ENCODE results near the gene PCSK7.

PCSK7 gene

DNA sequence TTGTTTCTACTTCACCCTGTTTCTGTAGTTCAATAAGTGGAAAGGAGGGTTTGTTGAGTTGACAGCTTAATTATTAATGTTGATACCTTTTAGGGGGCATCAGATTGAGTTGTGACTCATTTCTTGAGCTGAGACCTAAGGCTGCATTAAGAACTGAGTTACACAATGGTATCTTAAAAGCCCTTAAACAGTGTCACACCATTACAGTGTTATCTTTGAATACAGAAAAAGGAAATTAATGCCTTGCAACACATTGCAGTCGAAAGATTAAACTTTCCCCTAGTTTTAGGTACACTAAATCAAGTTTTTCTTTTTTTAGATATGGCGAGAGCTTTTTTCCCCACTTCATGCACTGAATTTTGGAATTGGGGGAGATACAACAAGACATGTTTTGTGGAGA is 71.0 kb downstream of the PCSK7 start:
- DNase-seq (ENCODE audit: low read depth in 2 of 2) = no peak

GRCh38 chr11:117159892-117160291 is 72.0 kb downstream of the PCSK7 start:
- no peak for DNase-seq (ENCODE audit: low read depth in 2 of 2)

GRCh38 chr11:117157507-117157906 is 74.4 kb downstream of the PCSK7 start:
- no peak for DNase-seq (ENCODE audit: low read depth in 2 of 2)

DNA sequence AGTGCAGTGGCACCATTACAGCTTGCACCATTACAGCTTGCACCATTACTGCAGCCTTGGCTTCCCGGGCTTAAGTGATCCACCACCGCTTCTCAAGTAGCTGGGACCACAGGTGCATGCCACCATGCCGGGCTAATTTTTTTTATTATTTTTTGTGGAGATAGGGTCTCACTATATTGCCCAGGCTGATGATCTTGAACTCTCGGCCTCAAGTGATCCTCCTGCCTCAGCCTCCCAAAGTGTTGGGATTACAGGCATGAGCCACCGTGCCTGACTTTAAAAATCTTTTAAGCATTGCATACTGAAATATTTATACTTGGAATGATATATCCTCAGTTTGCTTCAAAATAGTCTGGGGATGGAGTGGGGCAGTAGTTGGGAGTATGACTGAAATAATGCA is 77.4 kb downstream of the PCSK7 start:
- no peak for DNase-seq (ENCODE audit: low read depth in 2 of 2)

Data from stimulated activated CD8-positive, alpha-beta memory T cell treated with anti-CD3 and anti-CD28 coated beads, Interleukin-15, amount 100 ng/mL, for 48 hours (primary cell).